Right lobe of liver (tissue), 6 donors: Measurements from ENCODE around the gene FYCO1. TPM values are rescaled to one million over a fixed set of nuclear protein-coding genes. Genes with fewer than 3 reads are reported as not detected.

ENCODE experiments used
- ATAC-seq, 4 donors: fragments of 200-7000 bp; cut with Tn5 transposase; one replicate each; pipeline ENCODE4 v1.9.1; 2020; ENCODE audit warnings: mild to moderate bottlenecking in 4 of 4, moderate library complexity in 4 of 4
- DNase-seq, 3 donors: peaks; one replicate each; pipeline ENCODE4 v3.0.0-alpha.2; 2020
- H3K27ac ChIP-seq, 3 donors: fragments of 200-600 bp; one replicate each; pipeline ENCODE4 v1.8.0; 2022
- H3K27me3 ChIP-seq, 2 donors: fragments of 200-600 bp; one replicate each; pipeline ENCODE4 v1.8.0; 2022
- H3K36me3 ChIP-seq, 4 donors: fragments of 200-600 bp; sonication (generic) in 1 of 4; one replicate each; pipeline versions ENCODE4 v1.5.1 to v1.8.0; 2017 to 2022; ENCODE audit warnings: control low read depth in 1 of 4
- H3K4me1 ChIP-seq, 4 donors: fragments of 200-600 bp; sonication (generic) in 1 of 4; one replicate each; pipeline versions ENCODE4 v1.5.1 to v1.8.0; 2017 to 2022; ENCODE audit warnings: control low read depth in 1 of 4
- H3K4me3 ChIP-seq, 3 donors: fragments of 200-600 bp; one replicate each; pipeline ENCODE4 v1.8.0; 2022
- H3K9me3 ChIP-seq, 4 donors: fragments of 200-600 bp; sonication (generic) in 1 of 4; one replicate each; pipeline versions ENCODE4 v1.5.1 to v1.8.0; 2017 to 2022; ENCODE audit warnings: control low read depth in 1 of 4
- CTCF ChIP-seq, 4 donors: fragments of 200-600 bp in 3 of 4; fragments of 450-650 bp in 1 of 4; IDR thresholded peaks; one replicate each; pipeline versions ENCODE4 v1.5.1 to v1.8.0; 2016 to 2022; ENCODE audit warnings: antibody characterized with exemption in 4 of 4, mild to moderate bottlenecking in 2 of 4
- POLR2A ChIP-seq: fragments of 450-650 bp; IDR thresholded peaks from one replicate; pipeline ENCODE4 v1.6.1; 2017; ENCODE audit warnings: antibody characterized with exemption, mild to moderate bottlenecking
- WGBS: methylation state at CpG from one replicate; pipeline ENCODE4 v1.1.6; 2018; ENCODE audit warnings: low coverage, low lambda C conversion rate; ENCODE audit not compliant: insufficient coverage; ENCODE audit errors: missing lambda C conversion rate; 5-methylcytosine and 5-hydroxymethylcytosine counted together
- intact Hi-C, 2 donors: fragments of 100-400 bp; cut with DNase I; formaldehyde crosslinking; loops; one replicate each; pipeline versions ENCODE4 v1.11.2 to v1.14.1; 2022
- total RNA-seq, 6 experiments: library from RNA; depleted of rRNA in 2 of 6; stranded (reverse); fragments of >200 nt in 2 of 6; fragmentation: NEBNext Ultra II Directional in 3 of 6; extraction: Animal tissue kit (Norgen Biotek cat#: 25700) in 3 of 6; gene quantifications; one replicate each; pipeline versions ENCODE4 v1.1.0 to v1.2.4, GENCODE V29; 2016 to 2023
- donor health status: DM: no; HTN: yes; CAD: no.
- donor health status: DM: no; HTN: no; CAD: no.
- donor health status: DM: no; HTN: no; CAD: no.
- donor health status: DM: no; HTN: yes; CAD: no.
- donor health status: DM: no; HTN: yes; CAD: no.

The FYCO1 gene
- total RNA-seq, 6 experiments from 2014 or later = 16.0 to 22.0 (median 21.0) TPM

- DNase-seq = no peak
- Histone ChIP-seq H3K4me1 (no peaks in the 10 kb centered on the region), H3K36me3 (peaks cover 3 to 67% (median 29%) of the 10 kb centered on the region in 4 donors), H3K27me3 (no peaks in the 10 kb centered on the region), H3K27ac (no peak overlapping the region), H3K9me3 (no peaks in the 10 kb centered on the region), H3K4me3 (no peak overlapping the region)
- WGBS = 88% methylated on average over 3 of the region's 3 CpGs
- ATAC-seq = no peak
- intact Hi-C loops = no loop called here
- no peak for TF ChIP-seq CTCF (IDR thresholded peaks at IDR 0.05)
- no peak for TF ChIP-seq POLR2A
Measured at GRCh38 chr3:45969116-45969515, 26.5 kb downstream of the FYCO1 start.

- no peak for ATAC-seq
- intact Hi-C loops = no loop called here
- no peaks in the 10 kb centered on the region for H3K9me3 ChIP-seq
- H3K36me3 ChIP-seq = peaks cover 3 to 69% (median 30%) of the 10 kb centered on the region in 4 donors
- DNase-seq = no peak
- 84% methylated on average over 2 of the region's 2 CpGs for WGBS
- no peak overlapping the region for H3K4me3 ChIP-seq
- no peaks in the 10 kb centered on the region for H3K27me3 ChIP-seq
- TF ChIP-seq POLR2A = no peak
- no peak for TF ChIP-seq CTCF (IDR thresholded peaks at IDR 0.05)
- H3K4me1 ChIP-seq = no peaks in the 10 kb centered on the region
- no peak overlapping the region for H3K27ac ChIP-seq
Measured at GRCh38 chr3:45968706-45969105, 26.9 kb downstream of the FYCO1 start.

DNA sequence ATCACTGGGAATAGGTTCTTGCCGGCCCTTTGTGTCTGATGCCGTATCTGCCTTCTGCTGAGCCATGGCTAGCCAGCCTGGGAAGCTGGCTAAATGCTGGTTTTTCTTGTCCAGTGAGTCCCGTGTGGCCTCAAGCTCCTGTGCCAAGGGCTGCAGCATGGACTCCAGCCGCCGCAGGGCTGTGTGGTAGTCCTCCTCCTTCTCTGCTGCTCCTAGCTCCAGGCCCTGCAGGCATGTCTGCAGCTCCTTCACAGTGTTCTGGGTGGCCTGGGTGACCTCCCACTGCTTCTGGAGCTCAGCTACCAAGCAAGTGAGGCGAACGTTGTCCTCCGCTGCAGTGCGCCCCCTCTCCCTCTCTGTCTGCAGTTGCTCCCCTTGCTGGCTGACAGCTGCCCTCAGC lies 27.5 kb downstream of the FYCO1 start:
- DNase-seq (no peak), ATAC-seq (no peak)
- no peak overlapping the region for H3K27ac ChIP-seq
- H3K4me1 ChIP-seq = no peaks in the 10 kb centered on the region
- no peaks in the 10 kb centered on the region for H3K27me3 ChIP-seq
- no peaks in the 10 kb centered on the region for H3K9me3 ChIP-seq
- WGBS = no CpG with 5 or more reads among the region's 9 CpGs
- no peak for TF ChIP-seq POLR2A
- TF ChIP-seq CTCF (IDR thresholded peaks at IDR 0.05) = no peak
- H3K36me3 ChIP-seq = peaks cover 5 to 74% (median 30%) of the 10 kb centered on the region in 4 donors
- H3K4me3 ChIP-seq = no peak overlapping the region
- intact Hi-C loops = no loop called here

- WGBS = 85% methylated on average over 5 of the region's 8 CpGs
- ATAC-seq = no peak
- no peak for DNase-seq
- Histone ChIP-seq H3K4me3 (no peak overlapping the region), H3K27ac (no peak overlapping the region), H3K36me3 (peaks cover 5 to 78% (median 31%) of the 10 kb centered on the region in 4 donors), H3K27me3 (no peaks in the 10 kb centered on the region), H3K4me1 (no peaks in the 10 kb centered on the region), H3K9me3 (no peaks in the 10 kb centered on the region)
- intact Hi-C loops = no loop called here
- TF ChIP-seq CTCF (IDR thresholded peaks at IDR 0.05) (no peak), POLR2A (no peak)
Measured at GRCh38 chr3:45967724-45968123, 27.9 kb downstream of the FYCO1 start.
